ENCODE results near the gene TNK1.

TNK1 gene

DNA sequence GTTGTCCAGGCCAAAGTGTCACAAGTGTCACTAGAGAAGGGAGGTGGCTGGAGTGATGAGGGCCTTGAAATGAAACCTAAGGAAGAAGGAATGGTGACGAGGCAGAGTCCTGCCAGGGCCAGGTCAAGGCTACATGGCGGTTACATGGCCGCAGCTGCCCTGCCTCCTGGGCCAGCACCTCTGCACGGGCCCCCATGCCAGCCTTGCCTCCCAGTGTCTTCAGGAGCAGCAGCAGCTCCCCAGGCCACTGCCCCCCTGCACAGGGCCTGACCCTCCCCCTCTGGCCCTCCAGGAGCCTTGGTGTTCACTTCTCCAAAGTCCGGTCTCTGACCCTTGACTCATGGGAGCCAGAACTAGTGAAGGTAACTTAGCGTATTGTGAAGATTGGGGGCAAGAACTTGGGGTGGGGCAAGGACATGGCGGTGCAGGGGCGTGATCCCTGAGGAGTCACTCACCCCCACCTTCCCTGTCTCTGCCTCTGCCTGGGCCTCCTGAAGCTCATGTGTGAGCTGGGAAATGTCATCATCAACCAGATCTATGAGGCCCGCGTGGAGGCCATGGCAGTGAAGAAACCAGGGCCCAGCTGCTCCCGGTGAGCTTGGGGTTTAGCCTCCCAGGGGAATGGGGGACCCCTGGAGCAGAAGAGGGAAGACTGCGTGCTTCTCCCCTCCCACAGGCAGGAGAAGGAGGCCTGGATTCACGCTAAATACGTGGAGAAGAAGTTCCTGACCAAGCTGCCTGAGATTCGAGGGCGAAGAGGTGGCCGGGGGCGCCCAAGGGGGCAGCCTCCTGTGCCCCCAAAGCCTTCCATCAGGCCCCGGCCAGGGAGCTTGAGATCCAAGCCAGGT lies 33.0 kb upstream of the TNK1 start:
- Mint-ChIP-seq H3K4me1 (peaks cover 51% of the 10 kb centered on the region), H3K9me3 (no peaks in the 10 kb centered on the region), H3K27ac (ENCODE audit: low read depth) (peak overlapping the region; percentile 82), H3K36me3 (ENCODE audit: insufficient read depth) (peaks cover 44% of the 10 kb centered on the region), H3K4me3 (no peak overlapping the region), H3K27me3 (no peaks in the 10 kb centered on the region)
- DNase-seq (ENCODE audit: low spot score in 2 of 2): no peak
- ATAC-seq (replicated peaks; ENCODE audit: extremely low read depth, poor library complexity, severe bottlenecking): no peak

DNA sequence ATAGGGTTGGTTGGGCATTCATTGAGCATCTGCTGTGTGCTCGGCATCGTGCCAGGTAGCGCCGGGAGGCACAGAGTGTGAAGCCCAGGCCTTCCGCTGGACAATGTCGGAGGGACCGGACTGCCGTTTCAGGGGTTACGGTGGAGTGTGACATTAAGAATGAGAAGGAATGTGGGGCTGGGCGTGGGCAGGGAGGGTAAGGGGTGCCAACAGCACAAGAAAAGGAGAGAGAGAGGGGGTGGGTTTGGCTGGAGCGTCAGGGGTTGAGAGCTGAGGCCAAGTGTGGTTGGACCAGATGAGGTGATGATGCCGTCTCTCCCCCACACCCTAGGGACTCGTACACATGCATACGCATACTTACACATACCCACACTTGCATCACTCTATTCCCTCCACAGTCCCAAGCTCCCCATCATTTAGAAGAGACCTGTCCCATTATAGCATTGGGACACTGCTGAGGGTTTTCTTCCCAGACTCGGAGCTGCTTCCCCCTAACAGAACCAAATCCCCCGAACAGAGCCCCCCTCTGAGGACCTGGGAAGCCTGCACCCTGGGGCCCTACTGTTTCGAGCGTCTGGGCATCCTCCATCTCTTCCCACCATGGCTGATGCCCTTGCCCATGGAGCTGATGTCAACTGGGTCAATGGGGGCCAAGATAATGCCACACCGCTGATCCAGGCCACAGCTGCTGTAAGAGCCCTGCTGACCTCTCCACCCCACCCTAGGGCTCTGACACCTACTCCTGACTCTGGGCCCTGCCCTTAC lies 32.2 kb upstream of the TNK1 start:
- ATAC-seq (replicated peaks; ENCODE audit: extremely low read depth, poor library complexity, severe bottlenecking) (no peak), DNase-seq (ENCODE audit: low spot score in 2 of 2) (no peak)
- peaks cover 55% of the 10 kb centered on the region for H3K4me1 Mint-ChIP-seq
- H3K36me3 Mint-ChIP-seq (ENCODE audit: insufficient read depth): peaks cover 39% of the 10 kb centered on the region
- peak overlapping the region; percentile 82 for H3K27ac Mint-ChIP-seq (ENCODE audit: low read depth)
- no peaks in the 10 kb centered on the region for H3K9me3 Mint-ChIP-seq
- no peaks in the 10 kb centered on the region for H3K27me3 Mint-ChIP-seq
- no peak overlapping the region for H3K4me3 Mint-ChIP-seq

DNA sequence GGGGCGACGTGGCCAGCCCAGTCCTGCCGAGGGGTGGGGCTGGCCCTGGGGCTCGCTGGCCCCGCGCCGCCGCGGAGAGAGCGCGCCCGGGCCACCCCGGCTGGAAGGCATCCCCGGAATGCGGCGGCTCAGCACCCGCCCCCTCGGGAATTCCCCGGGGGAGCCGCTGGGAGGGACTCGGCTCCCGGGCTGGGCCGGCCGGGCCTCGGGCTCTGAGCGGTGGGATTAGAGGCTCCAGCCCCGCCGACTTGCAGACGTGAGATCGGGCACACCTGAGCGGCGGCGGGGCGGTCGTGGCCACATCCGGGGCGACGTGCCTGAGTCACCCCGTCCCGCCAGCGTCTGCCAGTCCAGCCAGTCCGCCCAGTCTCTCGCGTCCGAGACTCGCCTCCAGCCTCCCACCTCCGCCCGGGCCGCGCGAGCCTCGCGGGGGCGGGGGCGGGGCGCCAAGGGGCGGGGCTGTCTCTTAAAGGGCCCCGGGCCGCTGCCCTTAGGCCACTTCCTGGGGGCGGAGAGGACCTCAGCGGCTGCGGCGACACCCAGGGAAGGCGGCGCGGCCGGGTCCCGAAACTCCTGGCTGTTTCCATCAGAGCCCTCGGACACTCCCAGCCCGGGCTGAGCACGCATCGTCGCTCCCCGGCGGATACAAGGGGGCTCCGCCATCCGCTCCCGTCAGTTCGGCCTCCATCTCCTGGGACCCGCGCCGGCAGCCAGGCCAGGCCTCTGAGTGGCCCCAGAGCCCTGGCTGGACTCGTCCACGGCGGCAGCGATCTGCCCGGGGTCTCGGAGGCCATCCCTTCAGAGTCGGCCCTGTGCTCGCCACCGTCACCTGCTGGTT lies 29.0 kb upstream of the TNK1 start, which contains the start of gene KCTD11:
KCTD11 (plus strand) TSS at position 498 of the 838 bp plus-strand sequence.
- Mint-ChIP-seq H3K36me3 (ENCODE audit: insufficient read depth) (peaks cover 25% of the 10 kb centered on the region), H3K4me1 (peaks cover 68% of the 10 kb centered on the region), H3K27ac (ENCODE audit: low read depth) (peak within 1 kb of the TSS; percentile 96), H3K27me3 (no peaks in the 10 kb centered on the region), H3K9me3 (no peaks in the 10 kb centered on the region), H3K4me3 (peak within 1 kb of the TSS; percentile 90)
- peak; percentile 44 to 69 for DNase-seq (ENCODE audit: low spot score in 2 of 2)
- peak; percentile 50 for ATAC-seq (replicated peaks; ENCODE audit: extremely low read depth, poor library complexity, severe bottlenecking)

DNA sequence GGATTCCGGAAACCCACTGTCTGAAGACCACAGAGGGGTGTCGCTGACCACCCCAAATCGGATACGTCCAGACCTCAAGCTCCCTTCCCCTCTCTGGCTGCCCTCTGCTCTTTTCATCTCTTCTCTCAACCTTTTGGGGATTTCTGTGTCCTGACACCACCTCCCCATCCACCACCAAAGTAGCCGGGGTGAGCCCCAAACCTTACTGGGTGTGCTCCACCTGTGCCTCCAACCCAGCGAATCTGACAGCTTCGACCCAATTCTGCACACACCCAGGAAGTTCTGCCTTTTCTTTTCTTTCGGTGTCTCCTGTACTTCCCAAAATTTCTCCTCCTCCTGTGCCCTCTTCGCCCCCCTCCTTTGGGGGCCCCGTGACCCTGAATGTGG lies 28.4 kb upstream of the TNK1 start:
- DNase-seq (ENCODE audit: low spot score in 2 of 2) (no peak), ATAC-seq (replicated peaks; ENCODE audit: extremely low read depth, poor library complexity, severe bottlenecking) (no peak)
- H3K36me3 Mint-ChIP-seq (ENCODE audit: insufficient read depth): peaks cover 20% of the 10 kb centered on the region
- H3K4me1 Mint-ChIP-seq: peaks cover 63% of the 10 kb centered on the region
- no peaks in the 10 kb centered on the region for H3K27me3 Mint-ChIP-seq
- peak overlapping the region; percentile 90 for H3K4me3 Mint-ChIP-seq
- peak overlapping the region; percentile 96 for H3K27ac Mint-ChIP-seq (ENCODE audit: low read depth)
- no peaks in the 10 kb centered on the region for H3K9me3 Mint-ChIP-seq

DNA sequence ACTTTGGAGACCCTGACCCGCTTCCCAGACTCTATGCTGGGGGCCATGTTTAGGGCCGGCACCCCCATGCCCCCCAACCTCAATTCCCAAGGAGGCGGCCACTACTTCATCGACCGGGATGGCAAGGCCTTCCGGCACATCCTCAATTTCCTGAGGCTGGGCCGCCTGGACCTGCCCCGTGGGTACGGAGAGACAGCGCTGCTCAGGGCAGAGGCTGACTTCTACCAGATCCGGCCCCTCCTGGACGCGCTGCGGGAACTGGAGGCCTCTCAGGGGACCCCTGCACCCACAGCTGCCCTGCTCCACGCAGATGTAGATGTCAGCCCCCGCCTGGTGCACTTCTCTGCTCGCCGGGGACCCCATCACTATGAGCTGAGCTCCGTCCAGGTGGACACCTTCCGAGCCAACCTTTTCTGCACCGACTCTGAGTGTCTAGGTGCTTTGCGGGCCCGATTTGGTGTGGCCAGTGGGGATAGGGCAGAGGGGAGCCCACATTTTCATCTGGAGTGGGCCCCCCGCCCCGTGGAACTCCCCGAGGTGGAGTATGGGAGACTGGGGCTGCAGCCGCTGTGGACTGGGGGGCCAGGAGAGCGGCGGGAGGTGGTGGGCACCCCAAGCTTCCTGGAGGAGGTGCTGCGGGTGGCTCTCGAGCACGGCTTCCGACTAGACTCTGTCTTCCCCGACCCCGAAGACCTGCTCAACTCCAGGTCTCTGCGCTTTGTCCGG lies 27.8 kb upstream of the TNK1 start:
- DNase-seq (ENCODE audit: low spot score in 2 of 2) (no peak), ATAC-seq (replicated peaks; ENCODE audit: extremely low read depth, poor library complexity, severe bottlenecking) (no peak)
- peak overlapping the region; percentile 96 for H3K27ac Mint-ChIP-seq (ENCODE audit: low read depth)

DNA sequence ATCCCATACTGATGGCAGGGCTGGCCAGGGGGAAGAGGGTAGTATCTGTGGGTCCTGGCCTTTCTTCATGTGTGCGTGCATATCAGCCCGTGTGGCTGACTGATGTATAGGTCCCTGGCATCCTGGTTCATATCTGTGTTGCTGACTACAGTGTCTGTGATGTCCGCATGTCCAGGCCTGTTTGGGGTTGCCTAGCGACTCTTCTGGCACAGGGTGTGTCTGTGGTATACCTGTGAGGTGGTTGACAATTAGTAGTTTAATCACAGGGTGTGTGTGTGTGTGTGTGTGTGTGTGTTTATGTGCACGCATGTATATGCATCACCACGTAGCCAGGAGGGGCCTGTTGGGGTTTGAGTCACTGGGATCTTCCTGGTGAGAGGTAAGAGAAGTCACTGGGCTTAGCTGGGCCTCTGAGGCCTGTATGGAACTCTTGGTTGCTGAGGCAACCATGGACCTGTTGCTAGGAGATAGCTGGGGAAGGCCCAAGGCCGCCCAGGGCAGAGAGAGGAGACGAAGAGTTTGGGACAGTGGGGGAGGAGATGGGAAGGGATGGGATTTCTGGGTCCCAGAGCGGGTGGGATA lies 26.5 kb upstream of the TNK1 start:
- DNase-seq (ENCODE audit: low spot score in 2 of 2) (no peak), ATAC-seq (replicated peaks; ENCODE audit: extremely low read depth, poor library complexity, severe bottlenecking) (no peak)
- peak overlapping the region; percentile 74 for H3K27ac Mint-ChIP-seq (ENCODE audit: low read depth)

More for the DNA sequence above, 27.8 kb upstream of the TNK1 start:
- Mint-ChIP-seq H3K4me1 (peaks cover 61% of the 10 kb centered on the region), H3K27me3 (no peaks in the 10 kb centered on the region), H3K36me3 (ENCODE audit: insufficient read depth) (peaks cover 19% of the 10 kb centered on the region), H3K4me3 (peak overlapping the region; percentile 90), H3K9me3 (no peaks in the 10 kb centered on the region)

DNA sequence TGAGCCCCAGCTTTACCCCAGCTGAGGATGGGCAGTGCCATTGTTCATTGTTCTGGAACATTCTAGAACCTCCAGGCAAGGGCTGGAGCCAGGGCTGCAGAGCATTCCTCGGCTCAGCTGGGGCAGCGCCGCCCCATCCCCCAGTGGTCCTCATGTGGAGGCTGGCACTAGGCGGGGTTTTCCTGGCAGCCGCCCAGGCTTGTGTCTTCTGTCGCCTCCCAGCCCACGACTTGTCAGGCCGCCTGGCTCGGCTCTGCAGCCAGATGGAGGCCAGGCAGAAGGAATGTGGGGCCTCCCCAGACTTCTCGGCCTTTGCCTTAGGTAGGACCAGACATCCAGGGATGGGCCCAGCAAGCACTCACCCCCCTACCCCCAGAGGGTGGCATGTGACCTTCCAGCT lies 25.8 kb upstream of the TNK1 start, which contains the start of gene TMEM95:
TMEM95 (plus strand) TSS at position 104 of the 400 bp plus-strand sequence; CDS start at position 153, 49 bp downstream.
- no peaks in the 10 kb centered on the region for H3K9me3 Mint-ChIP-seq
- H3K36me3 Mint-ChIP-seq (ENCODE audit: insufficient read depth): peaks cover 13% of the 10 kb centered on the region
- no peaks in the 10 kb centered on the region for H3K27me3 Mint-ChIP-seq
- H3K4me1 Mint-ChIP-seq: peaks cover 42% of the 10 kb centered on the region
- H3K27ac Mint-ChIP-seq (ENCODE audit: low read depth): peak within 1 kb of the TSS; percentile 74
- DNase-seq (ENCODE audit: low spot score in 2 of 2) (no peak), ATAC-seq (replicated peaks; ENCODE audit: extremely low read depth, poor library complexity, severe bottlenecking) (no peak)
- no peak within 1 kb of the TSS for H3K4me3 Mint-ChIP-seq

More for the DNA sequence above, 26.5 kb upstream of the TNK1 start:
- H3K36me3 Mint-ChIP-seq (ENCODE audit: insufficient read depth): peaks cover 15% of the 10 kb centered on the region
- H3K4me3 Mint-ChIP-seq: no peak overlapping the region
- no peaks in the 10 kb centered on the region for H3K27me3 Mint-ChIP-seq
- H3K9me3 Mint-ChIP-seq: no peaks in the 10 kb centered on the region
- peaks cover 48% of the 10 kb centered on the region for H3K4me1 Mint-ChIP-seq

DNA sequence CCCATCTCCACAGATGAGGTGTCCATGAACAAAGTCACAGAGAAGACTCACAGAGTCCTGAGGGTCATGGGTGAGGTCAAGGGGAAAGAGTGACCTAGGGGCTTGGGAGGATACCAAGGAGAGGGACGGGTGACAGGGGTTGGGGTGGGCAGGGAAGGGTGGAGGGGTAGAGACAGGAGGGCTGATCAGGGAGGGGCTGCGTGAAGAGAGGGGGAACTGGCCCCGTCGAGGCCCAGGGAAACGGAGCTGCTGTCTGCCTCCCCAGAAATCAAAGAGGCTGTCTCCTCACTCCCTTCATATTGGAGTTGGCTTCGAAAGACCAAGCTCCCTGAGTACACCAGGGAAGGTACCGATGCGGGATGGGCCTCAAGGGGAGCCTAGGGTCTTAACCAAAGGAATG lies 25.3 kb upstream of the TNK1 start:
- H3K9me3 Mint-ChIP-seq: no peaks in the 10 kb centered on the region
- DNase-seq (ENCODE audit: low spot score in 2 of 2): no peak
- no peaks in the 10 kb centered on the region for H3K27me3 Mint-ChIP-seq
- no peak overlapping the region for H3K4me3 Mint-ChIP-seq
- peaks cover 37% of the 10 kb centered on the region for H3K4me1 Mint-ChIP-seq
- no peak overlapping the region for H3K27ac Mint-ChIP-seq (ENCODE audit: low read depth)
- peaks cover 13% of the 10 kb centered on the region for H3K36me3 Mint-ChIP-seq (ENCODE audit: insufficient read depth)
- ATAC-seq (replicated peaks; ENCODE audit: extremely low read depth, poor library complexity, severe bottlenecking): no peak

DNA sequence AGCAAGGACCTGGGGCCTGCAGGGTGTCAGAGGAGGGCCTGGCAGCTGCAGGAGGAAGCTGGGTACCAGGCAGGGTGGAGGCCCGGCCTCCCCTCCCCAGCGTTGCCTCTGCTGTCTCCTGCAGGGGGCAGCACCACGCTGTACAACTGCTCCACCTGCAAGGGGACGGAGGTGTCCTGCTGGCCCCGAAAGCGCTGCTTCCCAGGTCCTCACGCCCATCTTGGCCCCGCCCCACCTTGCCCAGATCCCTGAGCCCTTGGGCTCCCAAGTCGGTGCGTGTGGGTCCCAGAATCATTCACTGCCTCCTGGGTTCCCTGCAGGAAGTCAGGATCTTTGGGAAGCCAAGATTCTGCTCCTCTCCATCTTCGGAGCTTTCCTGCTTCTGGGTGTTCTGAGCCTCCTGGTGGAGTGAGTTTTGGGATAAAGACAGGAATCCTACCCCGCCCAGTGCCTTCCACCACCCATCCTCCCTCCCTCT lies 24.8 kb upstream of the TNK1 start:
- Mint-ChIP-seq H3K27me3 (no peaks in the 10 kb centered on the region), H3K9me3 (no peaks in the 10 kb centered on the region), H3K27ac (ENCODE audit: low read depth) (no peak overlapping the region), H3K4me3 (no peak overlapping the region), H3K4me1 (peaks cover 34% of the 10 kb centered on the region), H3K36me3 (ENCODE audit: insufficient read depth) (peaks cover 11% of the 10 kb centered on the region)
- ATAC-seq (replicated peaks; ENCODE audit: extremely low read depth, poor library complexity, severe bottlenecking) (peak; percentile 61), DNase-seq (ENCODE audit: low spot score in 2 of 2) (peak; percentile 71 to 75)

DNA sequence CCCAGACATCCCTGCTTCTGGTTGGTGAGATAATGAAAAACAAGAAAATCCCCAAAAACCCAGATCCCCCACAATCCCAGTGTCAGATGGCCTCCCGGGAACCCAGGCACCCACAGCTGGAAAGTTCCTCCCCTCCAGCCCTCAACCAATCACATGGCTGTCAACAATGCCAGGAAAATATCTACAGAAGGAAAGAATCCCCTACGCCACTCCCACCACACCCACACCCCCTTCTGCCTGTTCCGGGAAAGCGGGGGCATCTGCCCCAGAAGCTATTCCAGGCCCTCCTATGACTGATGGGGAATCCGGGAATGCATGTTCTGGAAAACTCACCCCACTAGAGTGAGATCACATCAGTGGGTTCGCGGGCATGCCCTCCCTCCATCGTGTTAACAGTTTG lies 24.1 kb upstream of the TNK1 start:
- peaks cover 8% of the 10 kb centered on the region for H3K36me3 Mint-ChIP-seq (ENCODE audit: insufficient read depth)
- ATAC-seq (replicated peaks; ENCODE audit: extremely low read depth, poor library complexity, severe bottlenecking) (no peak), DNase-seq (ENCODE audit: low spot score in 2 of 2) (no peak)
- H3K27ac Mint-ChIP-seq (ENCODE audit: low read depth): no peak overlapping the region
- peaks cover 31% of the 10 kb centered on the region for H3K4me1 Mint-ChIP-seq
- H3K9me3 Mint-ChIP-seq: no peaks in the 10 kb centered on the region
- H3K27me3 Mint-ChIP-seq: peaks cover 6% of the 10 kb centered on the region
- H3K4me3 Mint-ChIP-seq: no peak overlapping the region

DNA sequence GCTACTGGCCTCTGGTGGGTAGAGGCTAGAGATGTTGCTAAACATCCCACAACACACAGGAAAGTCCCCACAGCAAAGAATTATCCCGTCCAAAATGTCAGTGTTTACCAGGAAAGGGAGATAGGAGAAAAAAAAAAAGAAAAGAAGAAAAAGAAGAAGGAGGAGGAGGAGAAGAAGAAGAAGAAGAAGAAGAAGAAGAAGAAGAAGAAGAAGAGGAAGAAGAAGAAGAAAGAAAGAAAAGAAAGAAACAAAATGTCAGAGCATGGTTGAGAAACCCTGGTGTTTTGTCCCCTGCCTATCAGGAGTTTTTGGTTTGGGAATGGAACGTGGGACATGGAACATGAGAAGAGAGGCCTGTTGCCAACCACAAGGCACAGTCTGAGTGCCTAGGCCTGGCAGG lies 23.5 kb upstream of the TNK1 start:
- peaks cover 7% of the 10 kb centered on the region for H3K36me3 Mint-ChIP-seq (ENCODE audit: insufficient read depth)
- H3K4me3 Mint-ChIP-seq: no peak overlapping the region
- H3K9me3 Mint-ChIP-seq: no peaks in the 10 kb centered on the region
- peaks cover 12% of the 10 kb centered on the region for H3K27me3 Mint-ChIP-seq
- H3K27ac Mint-ChIP-seq (ENCODE audit: low read depth): no peak overlapping the region
- DNase-seq (ENCODE audit: low spot score in 2 of 2): no peak
- H3K4me1 Mint-ChIP-seq: peaks cover 29% of the 10 kb centered on the region
- no peak for ATAC-seq (replicated peaks; ENCODE audit: extremely low read depth, poor library complexity, severe bottlenecking)

Measured in central memory CD8-positive, alpha-beta T cell (primary cell).